Loucy (cell line): ENCODE measurements around the gene PABPC1L.
A peak's percentile ranks its signal among the peaks of the same experiment; 100 is the strongest.
"Not testable (repeated sequence)": the region's sequence is repeated elsewhere in the genome, so short reads cannot be mapped to it uniquely, and the experiment has no call there.

Experiments used
- H2AFZ ChIP-seq: fragments of 200-600 bp; sonication (generic); 2 replicates; pipeline ENCODE4 v1.6.0; 2016; ENCODE audit warnings: antibody characterized with exemption, mild to moderate bottlenecking, low read length, moderate library complexity
- H3F3A ChIP-seq: fragments of 200-600 bp; 2 replicates; pipeline ENCODE4 v1.6.0; 2016; ENCODE audit warnings: antibody characterized with exemption, low read depth, mild to moderate bottlenecking
- H3K27me3 ChIP-seq: fragments of 200-600 bp; sonication (generic); 2 replicates; pipeline ENCODE4 v1.6.1; 2014; ENCODE audit warnings: low read length, mild to moderate bottlenecking; ENCODE audit not compliant: insufficient read depth, poor library complexity, severe bottlenecking
- H3K36me3 ChIP-seq: fragments of 200-600 bp; sonication (generic); 2 replicates; pipeline ENCODE4 v1.6.1; 2016; ENCODE audit warnings: low read length; ENCODE audit not compliant: insufficient read depth
- H3K4me1 ChIP-seq: fragments of 200-600 bp; sonication (generic); 2 replicates; pipeline ENCODE4 v1.5.1; 2014; ENCODE audit warnings: low read length, mild to moderate bottlenecking; ENCODE audit not compliant: insufficient read depth, poor library complexity, severe bottlenecking
- H3K4me2 ChIP-seq: fragments of 200-600 bp; sonication (generic); 2 replicates; pipeline ENCODE4 v1.6.0; 2014; ENCODE audit warnings: antibody characterized with exemption, low read length, low read depth, mild to moderate bottlenecking; ENCODE audit not compliant: poor library complexity, severe bottlenecking
- H3K4me3 ChIP-seq: fragments of 200-600 bp; sonication (generic); 2 replicates; pipeline ENCODE4 v1.5.1; 2014; ENCODE audit warnings: low read length, mild to moderate bottlenecking, mixed read lengths; ENCODE audit not compliant: poor library complexity, severe bottlenecking
- H3K79me2 ChIP-seq: fragments of 200-600 bp; sonication (generic); 2 replicates; pipeline ENCODE4 v1.6.1; 2014; ENCODE audit warnings: low read length; ENCODE audit not compliant: insufficient read depth
- H3K9ac ChIP-seq: fragments of 200-600 bp; sonication (generic); 2 replicates; pipeline ENCODE4 v1.6.0; 2014; ENCODE audit warnings: mild to moderate bottlenecking, low read depth, low read length, moderate library complexity; ENCODE audit not compliant: poor library complexity, severe bottlenecking
- H3K9me2 ChIP-seq: fragments of 200-600 bp; sonication (generic); replicated peaks from 2 replicates; pipeline ENCODE4 v1.6.1; 2016; ENCODE audit warnings: low read depth, low read length, mixed read lengths
- H3K9me3 ChIP-seq: fragments of 200-600 bp; sonication (generic); 2 replicates; pipeline ENCODE4 v1.6.1; 2014; ENCODE audit warnings: mild to moderate bottlenecking, antibody characterized with exemption, low read length, low read depth; ENCODE audit not compliant: insufficient read depth
- H4K20me1 ChIP-seq: fragments of 200-600 bp; sonication (generic); 2 replicates; pipeline ENCODE4 v1.6.0; 2014; ENCODE audit warnings: antibody characterized with exemption, low read length, mild to moderate bottlenecking; ENCODE audit not compliant: insufficient read depth, poor library complexity, severe bottlenecking
- EZH2phosphoT487 ChIP-seq: fragments of 200-600 bp; IDR thresholded peaks from 2 replicates; pipeline ENCODE4 v1.6.1; 2018; ENCODE audit warnings: antibody characterized with exemption, mild to moderate bottlenecking, moderate library complexity, borderline replicate concordance
- TF ChIP-seq, protein P1 (sequence below): fragments of 200-600 bp; sonication (generic); conservative IDR thresholded peaks from 2 replicates; pipeline ENCODE4 v1.5.1; 2014; ENCODE audit warnings: mild to moderate bottlenecking, antibody characterized with exemption, low read length

PABPC1L gene

DNA sequence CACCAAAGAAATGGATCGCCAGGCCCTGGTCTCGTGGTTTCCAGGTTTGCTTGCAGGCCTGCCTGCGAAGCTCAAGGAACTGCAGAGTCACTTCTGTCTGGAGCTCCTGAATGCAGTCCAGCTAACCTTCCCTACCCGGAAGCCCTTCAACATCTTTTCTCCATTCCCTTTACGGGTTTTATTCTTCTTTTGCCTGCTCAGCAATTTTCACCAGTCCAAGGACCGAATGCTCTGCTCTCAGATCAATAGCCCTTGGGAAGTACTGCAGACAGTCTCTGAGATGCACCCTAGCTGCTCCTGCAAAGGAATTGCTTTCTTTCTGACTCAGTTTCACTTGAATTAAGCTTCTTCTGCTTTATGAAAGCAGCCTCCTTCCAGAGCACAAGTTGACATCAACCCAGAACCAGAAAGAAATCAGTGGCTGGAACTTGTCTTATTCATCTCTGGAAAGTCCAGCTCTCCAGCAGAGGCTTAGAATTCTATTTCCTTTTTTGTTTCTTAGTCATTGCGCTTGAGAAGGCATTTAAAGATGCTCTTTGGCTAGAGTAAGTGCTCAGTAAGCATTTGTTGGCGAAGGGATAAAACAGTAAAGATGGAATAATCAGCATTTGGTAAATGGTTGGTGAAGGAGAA, 43.0 kb upstream of the PABPC1L start:
- Histone ChIP-seq H3K9ac (no peak overlapping the region), H3F3A (no peaks in the 10 kb centered on the region), H3K27me3 (no peaks in the 10 kb centered on the region), H3K9me2 (no peaks in the 10 kb centered on the region), H4K20me1 (no peaks in the 10 kb centered on the region), H3K79me2 (no peaks in the 10 kb centered on the region), H2AFZ (peak overlapping the region; percentile 32), H3K4me1 (peaks cover 8% of the 10 kb centered on the region), H3K4me2 (no peak overlapping the region), H3K36me3 (no peaks in the 10 kb centered on the region), H3K9me3 (no peaks in the 10 kb centered on the region), H3K4me3 (no peak overlapping the region)
- TF ChIP-seq, protein P1, sequence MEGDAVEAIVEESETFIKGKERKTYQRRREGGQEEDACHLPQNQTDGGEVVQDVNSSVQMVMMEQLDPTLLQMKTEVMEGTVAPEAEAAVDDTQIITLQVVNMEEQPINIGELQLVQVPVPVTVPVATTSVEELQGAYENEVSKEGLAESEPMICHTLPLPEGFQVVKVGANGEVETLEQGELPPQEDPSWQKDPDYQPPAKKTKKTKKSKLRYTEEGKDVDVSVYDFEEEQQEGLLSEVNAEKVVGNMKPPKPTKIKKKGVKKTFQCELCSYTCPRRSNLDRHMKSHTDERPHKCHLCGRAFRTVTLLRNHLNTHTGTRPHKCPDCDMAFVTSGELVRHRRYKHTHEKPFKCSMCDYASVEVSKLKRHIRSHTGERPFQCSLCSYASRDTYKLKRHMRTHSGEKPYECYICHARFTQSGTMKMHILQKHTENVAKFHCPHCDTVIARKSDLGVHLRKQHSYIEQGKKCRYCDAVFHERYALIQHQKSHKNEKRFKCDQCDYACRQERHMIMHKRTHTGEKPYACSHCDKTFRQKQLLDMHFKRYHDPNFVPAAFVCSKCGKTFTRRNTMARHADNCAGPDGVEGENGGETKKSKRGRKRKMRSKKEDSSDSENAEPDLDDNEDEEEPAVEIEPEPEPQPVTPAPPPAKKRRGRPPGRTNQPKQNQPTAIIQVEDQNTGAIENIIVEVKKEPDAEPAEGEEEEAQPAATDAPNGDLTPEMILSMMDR: no peak
- no peak for TF ChIP-seq EZH2phosphoT487

- no peaks in the 10 kb centered on the region for H3K79me2 ChIP-seq
- no peaks in the 10 kb centered on the region for H3K9me3 ChIP-seq
- no peak overlapping the region for H3K9ac ChIP-seq
- H3F3A ChIP-seq: no peaks in the 10 kb centered on the region
- H3K4me2 ChIP-seq: no peak overlapping the region
- H3K4me3 ChIP-seq: no peak overlapping the region
- H3K4me1 ChIP-seq: no peaks in the 10 kb centered on the region
- no peak for TF ChIP-seq EZH2phosphoT487
- TF ChIP-seq, protein P1: no peak
- peaks cover 3% of the 10 kb centered on the region for H3K27me3 ChIP-seq
- H3K9me2 ChIP-seq: no peaks in the 10 kb centered on the region
- H2AFZ ChIP-seq: no peak overlapping the region
- no peaks in the 10 kb centered on the region for H3K36me3 ChIP-seq
- no peaks in the 10 kb centered on the region for H4K20me1 ChIP-seq
Observed at GRCh38 chr20:44869471-44869870, 40.4 kb upstream of the PABPC1L start.

- H3K36me3 ChIP-seq, H3K9me3 ChIP-seq, H3K27me3 ChIP-seq, H3K4me1 ChIP-seq, H2AFZ ChIP-seq, H3K9me2 ChIP-seq, H3F3A ChIP-seq, H3K4me3 ChIP-seq, H3K9ac ChIP-seq, H3K4me2 ChIP-seq: not testable (repeated sequence)
- peaks cover 15% of the 10 kb centered on the region for H4K20me1 ChIP-seq
- peaks cover 18% of the 10 kb centered on the region for H3K79me2 ChIP-seq
Observed at GRCh38 chr20:44882360-44882759, 27.5 kb upstream of the PABPC1L start.
